IPS-20b (cell line): Measurements from ENCODE around the gene LY6G6C.

Source experiments
- H3K27ac ChIP-seq: one replicate; pipeline ENCODE4 v1.5.1; 2013; ENCODE audit warnings: low read length
- H3K27me3 ChIP-seq: 2 replicates; pipeline ENCODE4 v1.6.1; 2013; ENCODE audit warnings: mild to moderate bottlenecking, low read length, inconsistent platforms; ENCODE audit not compliant: insufficient read depth
- H3K36me3 ChIP-seq: 2 replicates; pipeline ENCODE4 v1.6.1; 2013; ENCODE audit warnings: low read depth, mild to moderate bottlenecking, inconsistent platforms, low read length, moderate library complexity; ENCODE audit not compliant: insufficient read depth
- H3K4me1 ChIP-seq: 2 replicates; pipeline ENCODE4 v1.6.1; 2013; ENCODE audit warnings: mild to moderate bottlenecking, control low read depth, inconsistent platforms, low read length, moderate library complexity; ENCODE audit not compliant: insufficient read depth
- H3K4me3 ChIP-seq: 2 replicates; pipeline ENCODE4 v1.5.1; 2013; ENCODE audit warnings: mild to moderate bottlenecking, low read length, inconsistent platforms
- H3K9ac ChIP-seq: 2 replicates; pipeline ENCODE4 v1.6.1; 2013; ENCODE audit warnings: low read depth, mild to moderate bottlenecking, inconsistent platforms, low read length, moderate library complexity
- H3K9me3 ChIP-seq: 2 replicates; pipeline ENCODE4 v1.6.1; 2013; ENCODE audit warnings: mild to moderate bottlenecking, low read depth, low read length, inconsistent platforms; ENCODE audit not compliant: insufficient read depth

LY6G6C gene

GRCh38 chr6:31762356-31762755 is 40.8 kb upstream of the LY6G6C start, which contains the start of gene SAPCD1:
Gene SAPCD1 (plus strand): TSS chr6:31762656. CDS start chr6:31763055, 399 bp downstream.
- Histone ChIP-seq H3K27ac (no peak within 1 kb of the TSS), H3K4me1 (peaks cover 7% of the 10 kb centered on the region; the same call in 1 of the 2 replicates), H3K36me3 (peaks cover 21% of the 10 kb centered on the region), H3K27me3 (no peaks in the 10 kb centered on the region; the same call in 1 of the 2 replicates), H3K4me3 (no peak within 1 kb of the TSS), H3K9ac (no peak within 1 kb of the TSS; the same call in 1 of the 2 replicates), H3K9me3 (no peaks in the 10 kb centered on the region)

DNA sequence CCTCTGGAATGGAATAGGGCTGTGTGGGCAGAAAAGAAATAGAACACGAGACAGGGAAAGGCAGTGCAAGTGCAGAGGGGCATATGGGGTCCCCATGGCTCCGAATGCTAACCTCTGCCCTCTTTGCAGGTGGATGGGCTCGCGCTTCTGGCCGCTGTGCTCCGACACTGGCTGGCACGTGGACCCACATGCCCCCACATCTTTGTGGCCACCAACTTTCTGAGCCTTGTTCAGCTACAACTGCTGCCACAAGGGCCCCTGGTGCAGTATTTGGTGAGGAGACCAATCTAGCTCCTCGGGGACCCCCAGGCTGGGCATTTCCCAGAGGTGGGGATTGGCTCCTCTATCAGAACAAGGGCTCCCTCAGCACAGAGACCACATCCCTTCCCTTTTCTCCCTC is 39.8 kb upstream of the LY6G6C start:
- H3K27ac ChIP-seq, result no peak overlapping the region
- H3K9ac ChIP-seq, result no peak overlapping the region
- no peaks in the 10 kb centered on the region for H3K27me3 ChIP-seq
- no peaks in the 10 kb centered on the region for H3K9me3 ChIP-seq
- no peak overlapping the region for H3K4me3 ChIP-seq
- peaks cover 21% of the 10 kb centered on the region for H3K36me3 ChIP-seq
- peaks cover 7% of the 10 kb centered on the region; the same call in 1 of the 2 replicates for H3K4me1 ChIP-seq

DNA sequence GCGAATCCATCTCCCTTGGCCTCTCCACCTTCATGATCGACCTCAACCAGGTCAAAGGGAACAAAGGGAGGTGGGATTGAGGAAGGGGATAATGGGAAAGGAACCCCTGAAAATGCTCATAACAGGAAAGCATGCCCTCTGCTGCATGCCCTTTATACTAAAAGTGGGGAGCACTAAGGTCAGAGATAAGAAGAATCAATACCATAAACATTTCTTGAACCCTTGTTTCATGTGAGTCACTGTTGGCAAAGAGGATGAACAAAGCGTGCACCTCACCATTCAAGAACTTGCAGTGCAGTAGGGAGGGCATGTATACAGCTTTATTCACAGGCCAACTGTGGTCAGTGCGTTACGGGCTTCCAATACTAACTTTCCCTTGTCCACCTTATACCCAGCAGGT is 39.2 kb upstream of the LY6G6C start:
- peaks cover 7% of the 10 kb centered on the region; the same call in 1 of the 2 replicates for H3K4me1 ChIP-seq
- peaks cover 21% of the 10 kb centered on the region for H3K36me3 ChIP-seq

GRCh38 chr6:31758281-31758680 is 36.7 kb upstream of the LY6G6C start:
- H3K27me3 ChIP-seq, result no peaks in the 10 kb centered on the region
- no peaks in the 10 kb centered on the region for H3K9me3 ChIP-seq
- H3K9ac ChIP-seq, result no peak overlapping the region
- no peak overlapping the region for H3K4me3 ChIP-seq
- H3K36me3 ChIP-seq, result peaks cover 21% of the 10 kb centered on the region
- H3K4me1 ChIP-seq, result peaks cover 2% of the 10 kb centered on the region; the same call in 1 of the 2 replicates
- H3K27ac ChIP-seq, result no peak overlapping the region

More for the DNA sequence above, 39.2 kb upstream of the LY6G6C start:
- Histone ChIP-seq H3K9me3 (no peaks in the 10 kb centered on the region), H3K4me3 (no peak overlapping the region), H3K9ac (no peak overlapping the region), H3K27ac (no peak overlapping the region), H3K27me3 (no peaks in the 10 kb centered on the region)

GRCh38 chr6:31752739-31753319 is 31.3 kb upstream of the LY6G6C start:
- Histone ChIP-seq H3K4me3 (no peak overlapping the region), H3K27me3 (no peaks in the 10 kb centered on the region), H3K9me3 (no peaks in the 10 kb centered on the region), H3K36me3 (peaks cover 5% of the 10 kb centered on the region; the same call in 1 of the 2 replicates), H3K4me1 (no peaks in the 10 kb centered on the region), H3K9ac (no peak overlapping the region), H3K27ac (no peak overlapping the region)

GRCh38 chr6:31750411-31751022 is 29.0 kb upstream of the LY6G6C start:
- Histone ChIP-seq H3K9ac (no peak overlapping the region), H3K36me3 (peaks cover 9% of the 10 kb centered on the region; the same call in 1 of the 2 replicates), H3K4me3 (no peak overlapping the region), H3K9me3 (no peaks in the 10 kb centered on the region), H3K4me1 (no peaks in the 10 kb centered on the region), H3K27me3 (no peaks in the 10 kb centered on the region), H3K27ac (no peak overlapping the region)

- Histone ChIP-seq H3K4me1 (no peaks in the 10 kb centered on the region), H3K9ac (no peak overlapping the region), H3K36me3 (peaks cover 9% of the 10 kb centered on the region; the same call in 1 of the 2 replicates), H3K4me3 (no peak overlapping the region), H3K27me3 (no peaks in the 10 kb centered on the region), H3K27ac (no peak overlapping the region), H3K9me3 (no peaks in the 10 kb centered on the region)
These were observed 27.9 kb upstream of the LY6G6C start for GRCh38 chr6:31749301-31750036.

GRCh38 chr6:31744422-31744821 is 22.9 kb upstream of the LY6G6C start:
- Histone ChIP-seq H3K36me3 (peaks cover 16% of the 10 kb centered on the region), H3K9ac (no peak overlapping the region), H3K4me3 (no peak overlapping the region), H3K9me3 (no peaks in the 10 kb centered on the region), H3K27me3 (no peaks in the 10 kb centered on the region), H3K27ac (no peak overlapping the region), H3K4me1 (peaks cover 3% of the 10 kb centered on the region; the same call in 1 of the 2 replicates)

GRCh38 chr6:31742894-31743293 is 21.3 kb upstream of the LY6G6C start:
- Histone ChIP-seq H3K27me3 (no peaks in the 10 kb centered on the region), H3K9ac (no peak overlapping the region), H3K4me1 (peaks cover 15% of the 10 kb centered on the region), H3K4me3 (no peak overlapping the region), H3K27ac (no peak overlapping the region), H3K36me3 (peaks cover 16% of the 10 kb centered on the region), H3K9me3 (no peaks in the 10 kb centered on the region)

- H3K36me3 ChIP-seq, result peaks cover 11% of the 10 kb centered on the region
- no peaks in the 10 kb centered on the region for H3K9me3 ChIP-seq
- H3K9ac ChIP-seq, result no peak overlapping the region
- no peak overlapping the region for H3K27ac ChIP-seq
- no peaks in the 10 kb centered on the region for H3K27me3 ChIP-seq
- H3K4me3 ChIP-seq, result no peak overlapping the region
- H3K4me1 ChIP-seq, result peaks cover 25% of the 10 kb centered on the region
These were observed 20.3 kb upstream of the LY6G6C start for GRCh38 chr6:31741815-31742214.

DNA sequence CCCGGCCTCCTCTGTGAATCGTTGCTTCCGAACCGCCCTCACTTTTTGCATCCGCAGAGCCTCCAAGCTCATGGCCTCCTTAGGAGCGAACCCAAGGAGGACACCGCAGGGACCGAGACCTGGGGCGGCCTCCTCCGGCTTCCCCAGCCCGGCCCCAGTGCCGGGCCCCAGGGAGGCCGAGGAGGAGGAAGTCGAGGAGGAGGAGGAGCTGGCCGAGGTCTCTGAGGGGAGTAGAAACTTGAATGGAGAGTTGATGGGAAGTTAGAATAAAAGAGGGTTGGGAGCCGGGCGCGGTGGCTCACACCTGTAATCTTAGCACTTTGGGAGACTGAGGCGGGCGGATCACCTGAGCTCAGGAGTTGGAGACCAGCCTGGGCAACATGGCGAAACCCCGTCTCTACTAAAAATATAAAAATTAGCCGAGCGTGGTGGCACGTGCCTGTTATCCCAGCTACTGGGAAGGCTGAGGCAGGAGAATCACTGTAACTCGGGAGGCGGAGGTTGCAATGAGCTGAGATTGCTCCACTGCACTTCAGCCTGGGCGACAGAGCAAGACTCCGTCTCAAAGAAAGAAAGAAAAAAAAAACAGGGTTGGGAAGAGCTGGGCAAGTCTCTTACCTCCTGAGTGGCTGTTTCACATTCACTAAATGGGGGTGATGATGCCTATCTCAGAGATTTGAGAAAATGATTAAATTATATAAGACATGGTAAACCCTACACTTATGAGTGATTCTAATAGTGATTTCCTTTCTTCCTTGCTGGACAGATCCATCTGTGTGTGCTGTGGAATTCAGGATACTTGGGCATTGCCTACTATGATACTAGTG is 19.1 kb upstream of the LY6G6C start:
- Histone ChIP-seq H3K27ac (peak overlapping the region; percentile 90), H3K4me1 (peaks cover 28% of the 10 kb centered on the region), H3K36me3 (peaks cover 11% of the 10 kb centered on the region), H3K4me3 (peak overlapping the region; percentile 64), H3K27me3 (no peaks in the 10 kb centered on the region), H3K9ac (peak overlapping the region; percentile 91), H3K9me3 (no peaks in the 10 kb centered on the region)
